Vagina (tissue), 2 donors: Measurements from ENCODE around the gene LHX6.

Source experiments
- CTCF ChIP-seq, 3 experiments: fragments of 450-650 bp in 2 of 3; fragments of 200-600 bp in 1 of 3; sonication (generic) in 1 of 3; IDR thresholded peaks; one replicate each; pipeline ENCODE4 v1.5.1; 2017 to 2019; ENCODE audit warnings: antibody characterized with exemption in 3 of 3, mild to moderate bottlenecking in 2 of 3, moderate library complexity in 2 of 3
- POLR2A ChIP-seq, 2 donors: fragments of 450-650 bp; IDR thresholded peaks; one replicate each; pipeline ENCODE4 v1.6.1; 2017; ENCODE audit warnings: antibody characterized with exemption in 2 of 2, mild to moderate bottlenecking in 2 of 2, moderate library complexity in 2 of 2
- POLR2AphosphoS5 ChIP-seq, 2 donors: sonication (generic); formaldehyde crosslinking; IDR thresholded peaks; one replicate each; pipeline ENCODE4 v1.9.0; 2017; ENCODE audit warnings: antibody characterized with exemption in 2 of 2, mild to moderate bottlenecking in 2 of 2, low read depth in 1 of 2; ENCODE audit not compliant: insufficient read depth in 1 of 2

- no peak for TF ChIP-seq CTCF (IDR thresholded peaks at IDR 0.05)
- no peak for TF ChIP-seq POLR2A (IDR thresholded peaks at IDR 0.05)
- TF ChIP-seq POLR2AphosphoS5 (IDR thresholded peaks at IDR 0.05; ENCODE audit: insufficient read depth in 1 of 2, low read depth in 1 of 2): no peak
These were observed 40.4 kb downstream of the LHX6 start for GRCh38 chr9:122188369-122188768.
